Neural progenitor cell (in vitro differentiated cells): ENCODE measurements around the gene TADA1. TPM values are rescaled to one million over a fixed set of nuclear protein-coding genes. Genes with fewer than 3 reads are reported as not detected.
"Not testable (repeated sequence)": the region's sequence is repeated elsewhere in the genome, so short reads cannot be mapped to it uniquely, and the experiment has no call there.

Experiments
- DNase-seq: peaks from one replicate; pipeline ENCODE4 v3.0.0-alpha.2; 2016; ENCODE audit warnings: low spot score
- H2AFZ ChIP-seq: fragments of 200-600 bp; sonication (generic); replicated peaks from 2 replicates; pipeline ENCODE4 v1.6.1; 2016; ENCODE audit warnings: antibody characterized with exemption
- H3F3A ChIP-seq: fragments of 200-600 bp; sonication (generic); 2 replicates; pipeline ENCODE4 v1.6.1; 2016; ENCODE audit warnings: antibody characterized with exemption, low read depth
- H3K27ac ChIP-seq: fragments of 200-600 bp; sonication (generic); 2 replicates; pipeline ENCODE4 v1.5.1; 2016; ENCODE audit warnings: mild to moderate bottlenecking
- H3K27me3 ChIP-seq: fragments of 200-600 bp; sonication (generic); 2 replicates; pipeline ENCODE4 v1.6.1; 2016; ENCODE audit warnings: mild to moderate bottlenecking, moderate library complexity
- H3K36me3 ChIP-seq: fragments of 200-600 bp; sonication (generic); 2 replicates; pipeline ENCODE4 v1.5.1; 2016
- H3K4me1 ChIP-seq: fragments of 200-600 bp; sonication (generic); 2 replicates; pipeline ENCODE4 v1.6.1; 2016; ENCODE audit warnings: mixed run types
- H3K4me2 ChIP-seq: fragments of 200-600 bp; sonication (generic); 2 replicates; pipeline ENCODE4 v1.6.1; 2016
- H3K4me3 ChIP-seq: fragments of 200-600 bp; sonication (generic); 2 replicates; pipeline ENCODE4 v1.5.1; 2016
- H3K79me2 ChIP-seq: fragments of 200-600 bp; sonication (generic); 2 replicates; pipeline ENCODE4 v1.6.1; 2016; ENCODE audit warnings: low read depth
- H3K9ac ChIP-seq: fragments of 200-600 bp; sonication (generic); 2 replicates; pipeline ENCODE4 v1.6.1; 2016
- H3K9me3 ChIP-seq: fragments of 200-600 bp; sonication (generic); 2 replicates; pipeline ENCODE4 v1.5.1; 2016; ENCODE audit warnings: low read depth
- H4K20me1 ChIP-seq: fragments of 200-600 bp; sonication (generic); 2 replicates; pipeline ENCODE4 v1.6.1; 2016; ENCODE audit warnings: low read depth
- H3K27ac Mint-ChIP-seq: 3 replicates; pipeline ENCODE4 v1.8.0; 2021; ENCODE audit warnings: mixed read lengths
- H3K27me3 Mint-ChIP-seq: 2 replicates; pipeline ENCODE4 v1.8.0; 2022; ENCODE audit warnings: low read depth, mild to moderate bottlenecking, inconsistent platforms, moderate library complexity, mixed read lengths; ENCODE audit not compliant: insufficient read depth
- H3K36me3 Mint-ChIP-seq: 3 replicates; pipeline ENCODE4 v1.8.0; 2021; ENCODE audit warnings: mixed read lengths
- H3K4me1 Mint-ChIP-seq: 3 replicates; pipeline ENCODE4 v1.8.0; 2021; ENCODE audit warnings: mixed read lengths
- H3K4me3 Mint-ChIP-seq: 3 replicates; pipeline ENCODE4 v1.8.0; 2021; ENCODE audit warnings: mild to moderate bottlenecking, moderate library complexity, mixed read lengths
- H3K9me3 Mint-ChIP-seq: 3 replicates; pipeline ENCODE4 v1.8.0; 2020; ENCODE audit warnings: mixed read lengths
- CTCF ChIP-seq: fragments of 200-600 bp; sonication (generic); IDR thresholded peaks from 2 replicates; pipeline ENCODE4 v1.5.1; 2017; ENCODE audit warnings: antibody characterized with exemption, mild to moderate bottlenecking
- EZH2 ChIP-seq: fragments of 200-600 bp; sonication (generic); IDR thresholded peaks from 2 replicates; pipeline ENCODE4 v1.6.1; 2017; ENCODE audit warnings: antibody characterized with exemption, mild to moderate bottlenecking, moderate library complexity
- EZH2phosphoT487 ChIP-seq: fragments of 200-600 bp; sonication (generic); IDR thresholded peaks from 2 replicates; pipeline ENCODE4 v1.6.1; 2017; ENCODE audit warnings: antibody characterized with exemption
- total RNA-seq: library from RNA; depleted of rRNA; stranded (reverse); fragments of >200 nt; gene quantifications from 2 replicates; pipeline ENCODE4 v1.2.3, GENCODE V29; 2015; ENCODE audit warnings: low replicate concordance

Gene TADA1
- total RNA-seq, 1 donor from 2014 or later, result 54.4 TPM

GRCh38 chr1:166838766-166839599 is 37.1 kb downstream of the TADA1 start, which contains the start of gene POGK:
Gene POGK (plus strand): TSS chr1:166839475. CDS start chr1:166840957, 1,482 bp downstream.
- H3K27me3 Mint-ChIP-seq, result peaks cover 12% of the 10 kb centered on the region
- Histone ChIP-seq H3K27ac (peak within 1 kb of the TSS; percentile 75), H3K4me3 (peak within 1 kb of the TSS; percentile 76), H3F3A (peaks cover 8% of the 10 kb centered on the region), H4K20me1 (peaks cover 21% of the 10 kb centered on the region), H3K79me2 (peaks cover 43% of the 10 kb centered on the region), H3K9me3 (no peaks in the 10 kb centered on the region), H2AFZ (peak within 1 kb of the TSS; percentile 97), H3K9ac (peak within 1 kb of the TSS; percentile 48), H3K4me2 (peak within 1 kb of the TSS; percentile 92), H3K4me1 (peaks cover 16% of the 10 kb centered on the region), H3K27me3 (no peaks in the 10 kb centered on the region), H3K36me3 (peaks cover 8% of the 10 kb centered on the region)
- peak within 1 kb of the TSS; percentile 93 for H3K4me3 Mint-ChIP-seq
- H3K27ac Mint-ChIP-seq, result peak within 1 kb of the TSS; percentile 99
- peak; percentile 94 for DNase-seq
- H3K4me1 Mint-ChIP-seq, result peaks cover 25% of the 10 kb centered on the region
- no peak for TF ChIP-seq EZH2phosphoT487
- TF ChIP-seq EZH2, result no peak
- TF ChIP-seq CTCF, result no peak
- H3K36me3 Mint-ChIP-seq, result peaks cover 17% of the 10 kb centered on the region
- peaks cover 2% of the 10 kb centered on the region for H3K9me3 Mint-ChIP-seq

DNA sequence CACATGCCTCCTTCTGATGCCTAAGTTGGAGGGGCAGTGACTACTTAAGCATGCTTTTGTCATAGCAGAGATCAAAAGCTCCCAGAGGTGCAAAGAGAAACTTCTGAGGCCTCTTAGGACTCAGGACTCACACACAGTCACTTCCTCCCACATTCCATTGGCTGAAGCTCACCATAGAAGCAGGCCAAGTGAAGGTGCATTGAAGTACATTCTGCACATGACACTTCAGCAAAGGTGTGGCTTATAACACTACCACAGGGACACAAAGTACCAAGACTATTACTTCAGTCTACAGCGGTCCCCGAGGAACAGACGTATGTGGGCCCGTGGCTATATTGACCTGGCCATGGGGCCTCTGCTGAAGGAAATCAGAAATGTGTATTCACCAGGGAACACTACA is 39.3 kb downstream of the TADA1 start:
- H3K27ac Mint-ChIP-seq, result no peak overlapping the region
- DNase-seq, result no peak
- Histone ChIP-seq H3K36me3 (peaks cover 8% of the 10 kb centered on the region), H4K20me1 (peaks cover 6% of the 10 kb centered on the region), H3K27me3 (no peaks in the 10 kb centered on the region), H3K9me3 (no peaks in the 10 kb centered on the region), H3K79me2 (peaks cover 21% of the 10 kb centered on the region), H3K4me3 (no peak overlapping the region), H3K27ac (no peak overlapping the region), H3K4me1 (peaks cover 16% of the 10 kb centered on the region), H3K9ac (no peak overlapping the region), H3K4me2 (no peak overlapping the region), H2AFZ (no peak overlapping the region), H3F3A (peaks cover 8% of the 10 kb centered on the region)
- peaks cover 2% of the 10 kb centered on the region for H3K9me3 Mint-ChIP-seq
- H3K27me3 Mint-ChIP-seq, result peaks cover 12% of the 10 kb centered on the region
- H3K36me3 Mint-ChIP-seq, result peaks cover 7% of the 10 kb centered on the region
- TF ChIP-seq EZH2 (no peak), EZH2phosphoT487 (no peak), CTCF (no peak)
- H3K4me1 Mint-ChIP-seq, result peaks cover 19% of the 10 kb centered on the region
- H3K4me3 Mint-ChIP-seq, result no peak overlapping the region

DNA sequence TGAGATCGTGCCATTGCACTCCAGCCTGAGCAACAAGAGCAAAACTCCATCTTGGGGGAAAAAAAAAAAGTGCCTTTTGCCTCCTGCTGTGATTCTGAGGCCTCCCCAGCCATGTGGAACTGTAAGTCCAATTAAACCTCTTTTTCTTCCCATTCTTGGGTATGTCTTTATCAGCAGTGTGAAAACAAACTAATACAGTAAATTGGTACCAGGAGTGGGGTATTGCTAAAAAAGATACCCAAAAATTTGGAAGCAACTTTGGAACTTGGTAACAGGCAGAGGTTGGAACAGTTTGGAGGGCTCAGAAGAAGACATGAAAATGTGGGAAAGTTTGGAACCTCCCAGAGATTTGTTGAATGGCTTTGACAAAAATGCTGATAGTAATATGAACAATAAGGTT is 46.3 kb downstream of the TADA1 start:
- H3K4me1 ChIP-seq, H2AFZ ChIP-seq, DNase-seq, H3K27me3 ChIP-seq, H3K27ac Mint-ChIP-seq, H3K27me3 Mint-ChIP-seq, H3K27ac ChIP-seq, H3K79me2 ChIP-seq, H3F3A ChIP-seq, H3K36me3 ChIP-seq, H3K4me1 Mint-ChIP-seq, H3K4me3 Mint-ChIP-seq, H3K9ac ChIP-seq, H3K4me3 ChIP-seq, H3K9me3 ChIP-seq, H3K36me3 Mint-ChIP-seq, H3K4me2 ChIP-seq, H4K20me1 ChIP-seq: not testable (repeated sequence)
- peaks cover 22% of the 10 kb centered on the region for H3K9me3 Mint-ChIP-seq

GRCh38 chr1:166827426-166827825 is 48.6 kb downstream of the TADA1 start:
- Histone ChIP-seq H4K20me1 (no peaks in the 10 kb centered on the region), H3K36me3 (no peaks in the 10 kb centered on the region), H3K27me3 (no peaks in the 10 kb centered on the region), H3K4me3 (no peak overlapping the region), H2AFZ (no peak overlapping the region), H3K79me2 (no peaks in the 10 kb centered on the region), H3K4me2 (no peak overlapping the region), H3K9me3 (no peaks in the 10 kb centered on the region), H3F3A (no peaks in the 10 kb centered on the region), H3K9ac (no peak overlapping the region), H3K4me1 (no peaks in the 10 kb centered on the region), H3K27ac (no peak overlapping the region)
- Mint-ChIP-seq H3K9me3 (peaks cover 22% of the 10 kb centered on the region), H3K27me3 (peaks cover 2% of the 10 kb centered on the region), H3K4me1 (no peaks in the 10 kb centered on the region), H3K4me3 (no peak overlapping the region), H3K36me3 (no peaks in the 10 kb centered on the region), H3K27ac (no peak overlapping the region)
- TF ChIP-seq CTCF (no peak), EZH2 (no peak), EZH2phosphoT487 (no peak)
- DNase-seq, result no peak
